ENCODE data around the gene DIAPH2. TPM values are rescaled to one million over a fixed set of nuclear protein-coding genes. Genes with fewer than 3 reads are reported as not detected.

The DIAPH2 gene
- total and polyA plus RNA-seq, 9 of the 15 experiments (the other 6 are each of a cell fraction or from before 2014, with no cell fraction given) = 0.01 to 0.18 (median 0.07) TPM; not detected in 1

- TF ChIP-seq HNRNPUL1 (IDR thresholded peaks at IDR 0.05; ENCODE audit: low read length) (no peak), NONO (IDR thresholded peaks at IDR 0.05; ENCODE audit: low read depth in 2 of 2, low read length in 1 of 2) (no peak), ELF1 (tag; IDR thresholded peaks at IDR 0.05) (no peak), KDM1A (IDR thresholded peaks at IDR 0.05) (no peak), ATF3 (IDR thresholded peaks at IDR 0.05) (no peak), ATF3 (CRISPR knock-in tag; conservative IDR thresholded peaks at IDR 0.05) (no peak)
These were observed 918.0 kb downstream of the DIAPH2 start (continued) for GRCh38 chrX:97602465-97603258.

GRCh38 chrX:97605271-97605670 lies 920.6 kb downstream of the DIAPH2 start:
- Histone ChIP-seq H3K27ac (ENCODE audit: extremely low read depth, low read depth, low read length) (no peak overlapping the region), H3K36me3 (ENCODE audit: control insufficient read depth, insufficient read depth, low read length) (no peaks in the 10 kb centered on the region), H3K9ac (ENCODE audit: insufficient read depth in 1 of 2, low read depth in 2 of 2, low read length in 2 of 2) (no peak overlapping the region), H3K79me2 (ENCODE audit: control insufficient read depth, insufficient read depth, low read length) (no peaks in the 10 kb centered on the region), H3K4me3 (no peak overlapping the region), H2AFZ (ENCODE audit: low read depth, low read length) (no peak overlapping the region), H3K4me2 (ENCODE audit: insufficient read depth, low read length) (no peak overlapping the region), H3K27me3 (ENCODE audit: control insufficient read depth in 2 of 2, insufficient read depth in 2 of 2, low read length in 2 of 2) (no peaks in the 10 kb centered on the region), H3K9me1 (ENCODE audit: control insufficient read depth, insufficient read depth, low read length) (no peaks in the 10 kb centered on the region), H3K9me3 (replicated peaks; ENCODE audit: control insufficient read depth, insufficient read depth, low read depth, low read length) (no peaks in the 10 kb centered on the region), H3K4me1 (replicated peaks in 1 of 2; ENCODE audit: control insufficient read depth in 2 of 2, insufficient read depth in 2 of 2, low read length in 2 of 2) (no peaks in the 10 kb centered on the region), H4K20me1 (replicated peaks; ENCODE audit: control insufficient read depth, insufficient read depth, low read length) (no peaks in the 10 kb centered on the region)
- no peak for FAIRE-seq
- in situ Hi-C loops (cut with MboI) (no loop called here), intact Hi-C loops (cut with micrococcal nuclease) (no loop called here)
- POLR2A ChIA-PET = no interaction called here
- no peak for ATAC-seq
- CTCF ChIA-PET (ENCODE audit: low intra/inter-chr PET ratio) = no interaction called here
- DNase-seq (ENCODE audit: extremely low read depth in 1 of 4, low spot score in 3 of 4) = no peak
- 0% methylated on average over 3 of the region's 3 CpGs for WGBS (ENCODE audit: insufficient coverage, low coverage, missing lambda C conversion rate)
- no TSS peak for BruUV-seq (replicated peaks)
- TF ChIP-seq ARHGAP35 (IDR thresholded peaks at IDR 0.05; ENCODE audit: partially characterized antibody) = no peak
- no peak for TF ChIP-seq SREBF2 (CRISPR knock-in tag; IDR thresholded peaks at IDR 0.05)
- TF ChIP-seq TAL1 (IDR thresholded peaks at IDR 0.05) = no peak
- no peak for TF ChIP-seq ELF1 (tag; IDR thresholded peaks at IDR 0.05)
- TF ChIP-seq HOXB6 (CRISPR knock-in tag; IDR thresholded peaks at IDR 0.05; ENCODE audit: borderline replicate concordance) = no peak
- no peak for TF ChIP-seq E2F6 (IDR thresholded peaks at IDR 0.05; ENCODE audit: borderline replicate concordance in 1 of 2, extremely low read depth in 1 of 2, insufficient read depth in 1 of 2, insufficient read length in 1 of 2, low read depth in 1 of 2, low read length in 1 of 2, poor library complexity in 1 of 2, severe bottlenecking in 1 of 2)
- TF ChIP-seq ZNF133 (CRISPR knock-in tag; IDR thresholded peaks at IDR 0.05) = no peak
- TF ChIP-seq ZBTB12 (CRISPR knock-in tag; IDR thresholded peaks at IDR 0.05) = no peak
- no peak for TF ChIP-seq TAF15 (IDR thresholded peaks at IDR 0.05; ENCODE audit: low read depth, low read length)
- no peak for TF ChIP-seq ZSCAN32 (CRISPR knock-in tag; IDR thresholded peaks at IDR 0.05)
- no peak for TF ChIP-seq USF1 (CRISPR knock-in tag; IDR thresholded peaks at IDR 0.05)
